ENCODE data around the gene RFC1. TPM values are rescaled to one million over a fixed set of nuclear protein-coding genes. Genes with fewer than 3 reads are reported as not detected.

RFC1 gene
- total RNA-seq, 1 donor = 49.9 TPM

GRCh38 chr4:39324446-39324845 lies 41.7 kb downstream of the RFC1 start:
- DNase-seq (ENCODE audit: insufficient read length, low spot score, missing footprints) = no peak
- no peak overlapping the region for H3K4me3 ChIP-seq (ENCODE audit: insufficient read depth, low read length)
- H3K4me2 ChIP-seq (ENCODE audit: insufficient read depth, low read length) = no peak overlapping the region
- TF ChIP-seq CTCF (IDR thresholded peaks at IDR 0.05; ENCODE audit: extremely low read depth, low read depth, low read length) = no peak
- H3K79me2 ChIP-seq (ENCODE audit: insufficient read depth, low read length) = peaks cover 16% of the 10 kb centered on the region
- no peaks in the 10 kb centered on the region for H4K20me1 ChIP-seq (ENCODE audit: insufficient read depth, low read length)
- no peaks in the 10 kb centered on the region for H3K36me3 ChIP-seq (ENCODE audit: insufficient read depth, low read length)
- H3K4me1 ChIP-seq (ENCODE audit: insufficient read depth, low read length) = peaks cover 22% of the 10 kb centered on the region
- no peak overlapping the region for H3K27ac ChIP-seq (ENCODE audit: low read depth, low read length)
- no peaks in the 10 kb centered on the region for H3K27me3 ChIP-seq (ENCODE audit: insufficient read depth, low read length)
- no peak overlapping the region for H2AFZ ChIP-seq (ENCODE audit: low read length)
- no peaks in the 10 kb centered on the region for H3K9me3 ChIP-seq (ENCODE audit: low read depth, low read length)

GRCh38 chr4:39323821-39324220 lies 42.3 kb downstream of the RFC1 start:
- Histone ChIP-seq H3K4me2 (ENCODE audit: insufficient read depth, low read length) (no peak overlapping the region), H2AFZ (ENCODE audit: low read length) (no peak overlapping the region), H3K27ac (ENCODE audit: low read depth, low read length) (no peak overlapping the region), H4K20me1 (ENCODE audit: insufficient read depth, low read length) (no peaks in the 10 kb centered on the region), H3K79me2 (ENCODE audit: insufficient read depth, low read length) (peaks cover 11% of the 10 kb centered on the region), H3K9me3 (ENCODE audit: low read depth, low read length) (no peaks in the 10 kb centered on the region), H3K27me3 (ENCODE audit: insufficient read depth, low read length) (no peaks in the 10 kb centered on the region), H3K4me1 (ENCODE audit: insufficient read depth, low read length) (peaks cover 28% of the 10 kb centered on the region), H3K36me3 (ENCODE audit: insufficient read depth, low read length) (no peaks in the 10 kb centered on the region), H3K4me3 (ENCODE audit: insufficient read depth, low read length) (no peak overlapping the region)
- DNase-seq (ENCODE audit: insufficient read length, low spot score, missing footprints) = no peak
- no peak for TF ChIP-seq CTCF (IDR thresholded peaks at IDR 0.05; ENCODE audit: extremely low read depth, low read depth, low read length)

- H3K4me2 ChIP-seq (ENCODE audit: insufficient read depth, low read length) = peak overlapping the region; percentile 64
- TF ChIP-seq CTCF (IDR thresholded peaks at IDR 0.05; ENCODE audit: extremely low read depth, low read depth, low read length) = no peak
These were observed 45.6 kb downstream of the RFC1 start for GRCh38 chr4:39320381-39321115.

GRCh38 chr4:39319676-39320075 lies 46.5 kb downstream of the RFC1 start:
- H3K4me2 ChIP-seq (ENCODE audit: insufficient read depth, low read length) = peak overlapping the region; percentile 64
- peak overlapping the region; percentile 76 for H3K27ac ChIP-seq (ENCODE audit: low read depth, low read length)
- H3K27me3 ChIP-seq (ENCODE audit: insufficient read depth, low read length) = no peaks in the 10 kb centered on the region
- peaks cover 32% of the 10 kb centered on the region for H3K4me1 ChIP-seq (ENCODE audit: insufficient read depth, low read length)
- no peaks in the 10 kb centered on the region for H4K20me1 ChIP-seq (ENCODE audit: insufficient read depth, low read length)
- no peaks in the 10 kb centered on the region for H3K9me3 ChIP-seq (ENCODE audit: low read depth, low read length)
- no peak for TF ChIP-seq CTCF (IDR thresholded peaks at IDR 0.05; ENCODE audit: extremely low read depth, low read depth, low read length)
- H3K36me3 ChIP-seq (ENCODE audit: insufficient read depth, low read length) = peaks cover 12% of the 10 kb centered on the region
- no peak for DNase-seq (ENCODE audit: insufficient read length, low spot score, missing footprints)
- H3K4me3 ChIP-seq (ENCODE audit: insufficient read depth, low read length) = no peak overlapping the region
- H3K79me2 ChIP-seq (ENCODE audit: insufficient read depth, low read length) = peaks cover 4% of the 10 kb centered on the region
- no peak overlapping the region for H2AFZ ChIP-seq (ENCODE audit: low read length)

More at GRCh38 chr4:39320381-39321115, 45.6 kb downstream of the RFC1 start:
- Histone ChIP-seq H3K27ac (ENCODE audit: low read depth, low read length) (peak overlapping the region; percentile 76), H3K4me1 (ENCODE audit: insufficient read depth, low read length) (peaks cover 32% of the 10 kb centered on the region), H3K27me3 (ENCODE audit: insufficient read depth, low read length) (no peaks in the 10 kb centered on the region), H3K9me3 (ENCODE audit: low read depth, low read length) (no peaks in the 10 kb centered on the region), H4K20me1 (ENCODE audit: insufficient read depth, low read length) (no peaks in the 10 kb centered on the region), H3K79me2 (ENCODE audit: insufficient read depth, low read length) (peaks cover 4% of the 10 kb centered on the region), H2AFZ (ENCODE audit: low read length) (no peak overlapping the region), H3K4me3 (ENCODE audit: insufficient read depth, low read length) (no peak overlapping the region), H3K36me3 (ENCODE audit: insufficient read depth, low read length) (peaks cover 9% of the 10 kb centered on the region)
- no peak for DNase-seq (ENCODE audit: insufficient read length, low spot score, missing footprints)
